SK-N-SH treated with all-trans-retinoic acid at 6 μM for 48 hours (cell line): ENCODE results near the gene GATA5.

Source experiments
- ATAC-seq: fragments of 200-7000 bp; cut with Tn5 transposase; 3 replicates; pipeline ENCODE4 v1.9.1; 2020; ENCODE audit warnings: mild to moderate bottlenecking, moderate library complexity
- ARNTL ChIP-seq: fragments of 450-650 bp; formaldehyde crosslinking; IDR thresholded peaks from 2 replicates; pipeline ENCODE4 v1.5.0; 2020; ENCODE audit warnings: low read depth, mild to moderate bottlenecking, moderate library complexity, borderline replicate concordance
- BACH2 ChIP-seq: fragments of 250-450 bp; sonication (Bioruptor Pico); IDR thresholded peaks from 2 replicates; pipeline ENCODE4 v1.9.0; 2021; ENCODE audit warnings: mild to moderate bottlenecking, borderline replicate concordance
- CSDC2 ChIP-seq: fragments of 250-450 bp; sonication (Bioruptor Pico); IDR thresholded peaks from 2 replicates; pipeline ENCODE4 v1.5.0; 2020; ENCODE audit warnings: mild to moderate bottlenecking, moderate library complexity
- CSRNP3 ChIP-seq: fragments of 250-450 bp; sonication (Bioruptor Pico); IDR thresholded peaks from 2 replicates; pipeline ENCODE4 v1.5.1; 2021; ENCODE audit warnings: mild to moderate bottlenecking, moderate library complexity
- GLIS3 ChIP-seq: fragments of 250-450 bp; sonication (Bioruptor Pico); IDR thresholded peaks from 2 replicates; pipeline ENCODE4 v1.5.0; 2020; ENCODE audit warnings: mild to moderate bottlenecking, moderate library complexity
- ISL1 ChIP-seq: fragments of 250-450 bp; sonication (Bioruptor Pico); IDR thresholded peaks from 2 replicates; pipeline ENCODE4 v2.1.2; 2022; ENCODE audit warnings: mild to moderate bottlenecking, moderate library complexity
- PATZ1 ChIP-seq: fragments of 250-450 bp; sonication (Bioruptor Pico); IDR thresholded peaks from 2 replicates; pipeline ENCODE4 v1.8.0; 2020; ENCODE audit warnings: mild to moderate bottlenecking, moderate library complexity, borderline replicate concordance
- POU6F1 ChIP-seq: fragments of 250-450 bp; sonication (Bioruptor Pico); IDR thresholded peaks from 2 replicates; pipeline ENCODE4 v1.8.0; 2021; ENCODE audit warnings: low read depth, mild to moderate bottlenecking, moderate library complexity, borderline replicate concordance
- PPARA ChIP-seq: fragments of 250-450 bp; sonication (Bioruptor Pico); IDR thresholded peaks from 2 replicates; pipeline ENCODE4 v1.5.0; 2020; ENCODE audit warnings: mild to moderate bottlenecking, borderline replicate concordance
- RARB ChIP-seq: fragments of 250-450 bp; sonication (Bioruptor Pico); IDR thresholded peaks from 2 replicates; pipeline ENCODE4 v1.8.0; 2021; ENCODE audit warnings: mild to moderate bottlenecking, moderate library complexity
- SNAI2 ChIP-seq: fragments of 250-450 bp; sonication (Bioruptor Pico); IDR thresholded peaks from 2 replicates; pipeline ENCODE4 v1.5.0; 2020; ENCODE audit warnings: mild to moderate bottlenecking, moderate library complexity
- TCF4 ChIP-seq: fragments of 250-450 bp; sonication (Bioruptor Pico); IDR thresholded peaks from 2 replicates; pipeline ENCODE4 v1.8.0; 2021; ENCODE audit warnings: mild to moderate bottlenecking, moderate library complexity, borderline replicate concordance
- TOX ChIP-seq: fragments of 250-450 bp; sonication (Bioruptor Pico); IDR thresholded peaks from 2 replicates; pipeline ENCODE4 v1.8.0; 2021; ENCODE audit warnings: mild to moderate bottlenecking, moderate library complexity, borderline replicate concordance
- ZFP3 ChIP-seq: fragments of 250-450 bp; sonication (Bioruptor Pico); IDR thresholded peaks from 2 replicates; pipeline ENCODE4 v1.5.0; 2020; ENCODE audit warnings: mild to moderate bottlenecking, moderate library complexity
- ZNF565 ChIP-seq: fragments of 450-650 bp; formaldehyde crosslinking; conservative IDR thresholded peaks from 2 replicates; pipeline ENCODE4 v1.5.0; 2020; ENCODE audit warnings: low read depth, mild to moderate bottlenecking, moderate library complexity
- ZNF70 ChIP-seq: fragments of 450-650 bp; formaldehyde crosslinking; IDR thresholded peaks from 2 replicates; pipeline ENCODE4 v1.5.0; 2020; ENCODE audit warnings: mild to moderate bottlenecking, moderate library complexity
- ZNF8 ChIP-seq: fragments of 450-650 bp; formaldehyde crosslinking; IDR thresholded peaks from 2 replicates; pipeline ENCODE4 v1.5.0; 2020; ENCODE audit warnings: mild to moderate bottlenecking, moderate library complexity
- TF ChIP-seq, protein P1 (sequence below): fragments of 250-450 bp; sonication (Bioruptor Pico); IDR thresholded peaks from 2 replicates; pipeline ENCODE4 v1.5.0; 2020; ENCODE audit warnings: mild to moderate bottlenecking, moderate library complexity

The GATA5 gene

DNA sequence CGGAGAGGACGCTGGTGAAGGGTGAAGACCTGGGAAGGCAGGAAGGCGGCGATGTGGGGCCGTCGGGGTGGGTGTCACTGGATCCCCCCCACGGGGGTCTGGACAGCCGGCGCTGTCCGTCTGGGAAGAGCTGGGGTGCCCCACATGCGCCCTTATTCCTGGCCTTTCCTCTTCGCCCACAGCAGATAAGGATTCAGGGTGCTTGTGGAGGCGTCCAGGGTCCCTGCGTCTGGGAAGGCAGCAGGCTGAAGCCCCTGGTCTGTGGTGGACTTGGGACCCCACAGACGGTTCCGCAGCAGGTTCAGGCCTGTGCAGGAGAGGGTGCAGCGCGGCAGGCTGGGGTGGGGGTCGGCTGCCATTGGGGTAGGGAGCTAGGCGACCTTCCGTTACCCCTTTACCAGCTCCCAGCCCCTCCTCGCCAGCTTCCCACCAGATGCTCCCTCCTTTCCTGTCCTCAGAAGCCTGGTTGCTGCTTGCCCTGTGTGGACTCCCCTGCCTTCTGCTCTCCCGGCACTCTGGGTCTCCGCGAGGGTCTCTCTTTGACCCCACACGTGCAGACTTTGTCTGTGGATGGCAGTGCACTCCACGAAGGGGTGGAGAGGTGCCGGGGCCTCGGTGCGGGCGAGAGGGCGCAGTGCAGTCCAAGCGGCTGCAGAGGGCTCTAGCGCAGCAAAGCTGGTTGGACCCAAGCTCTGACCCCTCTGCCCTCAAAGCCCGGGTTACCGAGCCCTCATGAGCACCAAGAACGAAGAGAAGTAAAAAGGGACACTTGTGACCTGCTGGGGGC is 2.1 kb upstream of the GATA5 start (continued):
- TF ChIP-seq PATZ1 (CRISPR knock-in tag) (no peak), ISL1 (CRISPR knock-in tag) (no peak), PPARA (CRISPR knock-in tag) (no peak), RARB (CRISPR knock-in tag) (no peak)

GRCh38 chr20:62476056-62476838 is 452 bp upstream of the GATA5 start:
- 0 out of 3 replicates have a peak, but pooled peaks have one; percentile 10 for ATAC-seq
- no peak for TF ChIP-seq ZNF8
- no peak for TF ChIP-seq TOX (CRISPR knock-in tag)
- no peak for TF ChIP-seq ARNTL
- TF ChIP-seq SNAI2 (CRISPR knock-in tag): no peak
- no peak for TF ChIP-seq CSRNP3 (CRISPR knock-in tag)
- no peak for TF ChIP-seq ZFP3
- TF ChIP-seq, protein P1, sequence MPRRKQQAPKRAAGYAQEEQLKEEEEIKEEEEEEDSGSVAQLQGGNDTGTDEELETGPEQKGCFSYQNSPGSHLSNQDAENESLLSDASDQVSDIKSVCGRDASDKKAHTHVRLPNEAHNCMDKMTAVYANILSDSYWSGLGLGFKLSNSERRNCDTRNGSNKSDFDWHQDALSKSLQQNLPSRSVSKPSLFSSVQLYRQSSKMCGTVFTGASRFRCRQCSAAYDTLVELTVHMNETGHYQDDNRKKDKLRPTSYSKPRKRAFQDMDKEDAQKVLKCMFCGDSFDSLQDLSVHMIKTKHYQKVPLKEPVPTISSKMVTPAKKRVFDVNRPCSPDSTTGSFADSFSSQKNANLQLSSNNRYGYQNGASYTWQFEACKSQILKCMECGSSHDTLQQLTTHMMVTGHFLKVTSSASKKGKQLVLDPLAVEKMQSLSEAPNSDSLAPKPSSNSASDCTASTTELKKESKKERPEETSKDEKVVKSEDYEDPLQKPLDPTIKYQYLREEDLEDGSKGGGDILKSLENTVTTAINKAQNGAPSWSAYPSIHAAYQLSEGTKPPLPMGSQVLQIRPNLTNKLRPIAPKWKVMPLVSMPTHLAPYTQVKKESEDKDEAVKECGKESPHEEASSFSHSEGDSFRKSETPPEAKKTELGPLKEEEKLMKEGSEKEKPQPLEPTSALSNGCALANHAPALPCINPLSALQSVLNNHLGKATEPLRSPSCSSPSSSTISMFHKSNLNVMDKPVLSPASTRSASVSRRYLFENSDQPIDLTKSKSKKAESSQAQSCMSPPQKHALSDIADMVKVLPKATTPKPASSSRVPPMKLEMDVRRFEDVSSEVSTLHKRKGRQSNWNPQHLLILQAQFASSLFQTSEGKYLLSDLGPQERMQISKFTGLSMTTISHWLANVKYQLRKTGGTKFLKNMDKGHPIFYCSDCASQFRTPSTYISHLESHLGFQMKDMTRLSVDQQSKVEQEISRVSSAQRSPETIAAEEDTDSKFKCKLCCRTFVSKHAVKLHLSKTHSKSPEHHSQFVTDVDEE (CRISPR knock-in tag): no peak
- TF ChIP-seq PATZ1 (CRISPR knock-in tag): no peak
- TF ChIP-seq ZNF565 (CRISPR knock-in tag): no peak
- TF ChIP-seq BACH2: no peak
- no peak for TF ChIP-seq GLIS3 (CRISPR knock-in tag)
- no peak for TF ChIP-seq TCF4 (CRISPR knock-in tag)
- no peak for TF ChIP-seq ISL1 (CRISPR knock-in tag)
- TF ChIP-seq, all 23 proteins: peak for 0

GRCh38 chr20:62475027-62475771 is 596 bp downstream of the GATA5 start:
- ATAC-seq: no peak
- TF ChIP-seq PATZ1 (CRISPR knock-in tag): no peak
- no peak for TF ChIP-seq ARNTL
- TF ChIP-seq ISL1 (CRISPR knock-in tag): no peak
- TF ChIP-seq ZNF70 (CRISPR knock-in tag): no peak
- no peak for TF ChIP-seq GLIS3 (CRISPR knock-in tag)
- TF ChIP-seq, protein P1 (CRISPR knock-in tag): no peak
- no peak for TF ChIP-seq BACH2
- TF ChIP-seq POU6F1 (CRISPR knock-in tag): no peak
- no peak for TF ChIP-seq CSDC2 (CRISPR knock-in tag)
